ENCODE measurements around the gene RBP4.
"Not testable (repeated sequence)": the region's sequence is repeated elsewhere in the genome, so short reads cannot be mapped to it uniquely, and the experiment has no call there.

RBP4 gene

DNA sequence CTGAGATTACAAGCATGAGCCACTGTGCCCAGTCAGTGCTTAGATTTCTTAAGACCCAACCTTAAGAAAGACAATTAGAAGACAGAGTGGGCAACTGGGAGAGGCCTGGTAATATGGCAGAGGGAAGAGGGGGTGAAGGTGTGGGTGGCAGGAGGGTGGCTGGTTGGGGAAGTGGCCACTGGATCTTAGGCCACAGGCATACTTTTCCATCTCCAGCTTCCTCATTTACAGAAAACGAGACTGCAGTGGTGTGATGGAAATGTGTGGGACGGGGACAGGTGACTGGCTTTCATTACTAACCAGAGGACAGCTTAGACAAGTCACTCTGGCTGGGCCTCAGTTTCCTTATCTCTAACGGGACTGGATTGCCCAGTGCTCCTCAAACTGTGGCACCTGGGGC is 35.6 kb downstream of the RBP4 start:
- DNase-seq: no peak

DNA sequence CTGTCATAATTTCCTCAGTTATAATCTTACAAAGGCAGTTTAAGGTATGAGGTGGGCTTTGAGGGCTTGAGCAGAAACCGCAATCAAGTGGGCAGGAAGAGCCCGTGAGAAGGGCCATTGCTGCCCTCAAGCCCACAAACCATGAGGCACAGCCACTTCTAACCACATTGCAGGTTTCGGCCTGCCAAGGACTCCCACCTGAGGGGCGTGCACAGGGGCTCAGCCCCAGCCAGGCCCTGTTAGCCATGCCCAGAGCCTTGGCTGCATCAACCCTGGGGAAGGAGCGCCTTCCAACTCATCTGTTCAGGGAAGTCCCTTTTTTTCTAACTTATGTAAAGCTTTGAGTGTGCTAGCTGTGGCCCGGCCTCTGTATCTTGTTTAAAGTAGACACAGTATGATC is 40.5 kb downstream of the RBP4 start:
- no peak for DNase-seq

DNA sequence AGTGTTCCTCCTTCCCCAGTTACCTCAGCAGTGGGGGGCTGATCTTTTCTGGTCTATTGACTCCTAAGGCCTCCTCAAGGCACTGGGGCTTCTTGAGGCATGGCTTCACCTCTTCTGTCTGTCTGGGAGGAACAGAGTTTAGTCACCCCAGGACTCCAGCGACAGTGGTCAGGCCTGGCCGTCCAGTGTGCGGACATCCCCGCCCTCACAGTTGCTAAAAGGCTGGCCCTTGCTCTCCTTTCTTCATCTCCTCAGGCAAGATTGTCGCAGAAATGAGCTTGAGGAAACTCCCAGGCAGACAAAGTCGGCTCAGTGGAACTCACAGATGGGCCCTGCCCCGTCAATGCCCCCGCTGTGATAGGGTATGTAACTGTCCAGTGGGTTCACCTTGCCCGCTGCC is 41.5 kb downstream of the RBP4 start:
- no peak for DNase-seq

DNA sequence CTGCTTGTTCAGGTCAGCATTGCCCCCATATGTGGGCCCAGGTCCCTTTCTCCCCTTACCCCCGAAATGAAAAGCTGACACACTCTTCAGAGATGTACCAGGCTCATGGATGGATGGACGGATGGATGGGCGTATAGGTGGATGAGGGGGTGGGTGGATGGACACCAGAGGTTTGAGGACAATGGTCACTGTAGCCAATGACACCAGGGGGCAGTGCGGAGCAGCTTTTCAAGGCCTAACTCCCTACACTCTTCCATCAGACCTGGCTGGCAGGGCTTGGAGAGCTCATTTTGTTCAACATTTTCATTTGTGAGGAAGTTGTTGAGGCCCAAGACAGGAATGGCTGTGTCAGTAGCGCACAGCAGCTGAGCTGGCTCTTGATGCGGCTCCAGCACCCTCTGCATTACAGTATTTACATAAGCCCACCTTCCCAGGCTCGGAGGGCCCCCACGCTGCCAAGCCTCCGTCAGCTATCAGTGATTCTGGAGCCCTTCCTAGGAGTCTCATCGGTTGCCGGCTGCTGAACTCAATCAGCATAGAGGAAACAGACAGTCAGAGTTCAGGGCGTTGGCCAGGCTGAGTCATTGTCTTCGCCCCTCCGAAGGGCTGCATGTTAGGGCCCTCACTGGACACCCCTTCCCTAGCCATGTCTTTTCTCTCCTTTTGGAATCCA is 46.1 kb downstream of the RBP4 start:
- DNase-seq: peak; percentile 58

DNA sequence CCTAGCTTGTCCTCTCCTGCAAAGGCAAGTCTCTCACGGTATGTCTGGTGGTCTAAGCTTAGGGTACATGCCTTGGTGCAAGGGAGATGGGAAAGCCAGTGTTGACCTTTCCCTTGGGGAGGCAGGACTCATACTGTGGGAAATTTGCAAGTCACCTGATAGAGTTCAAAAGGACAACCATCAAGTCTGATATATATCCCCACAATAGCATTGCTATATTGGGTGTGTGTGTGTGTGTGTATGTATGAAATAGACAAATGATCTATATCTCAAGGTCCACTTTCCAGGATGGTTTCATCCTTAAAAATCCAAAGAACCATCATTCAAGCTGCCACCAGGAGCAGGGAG is 46.7 kb downstream of the RBP4 start:
- DNase-seq: no peak

DNA sequence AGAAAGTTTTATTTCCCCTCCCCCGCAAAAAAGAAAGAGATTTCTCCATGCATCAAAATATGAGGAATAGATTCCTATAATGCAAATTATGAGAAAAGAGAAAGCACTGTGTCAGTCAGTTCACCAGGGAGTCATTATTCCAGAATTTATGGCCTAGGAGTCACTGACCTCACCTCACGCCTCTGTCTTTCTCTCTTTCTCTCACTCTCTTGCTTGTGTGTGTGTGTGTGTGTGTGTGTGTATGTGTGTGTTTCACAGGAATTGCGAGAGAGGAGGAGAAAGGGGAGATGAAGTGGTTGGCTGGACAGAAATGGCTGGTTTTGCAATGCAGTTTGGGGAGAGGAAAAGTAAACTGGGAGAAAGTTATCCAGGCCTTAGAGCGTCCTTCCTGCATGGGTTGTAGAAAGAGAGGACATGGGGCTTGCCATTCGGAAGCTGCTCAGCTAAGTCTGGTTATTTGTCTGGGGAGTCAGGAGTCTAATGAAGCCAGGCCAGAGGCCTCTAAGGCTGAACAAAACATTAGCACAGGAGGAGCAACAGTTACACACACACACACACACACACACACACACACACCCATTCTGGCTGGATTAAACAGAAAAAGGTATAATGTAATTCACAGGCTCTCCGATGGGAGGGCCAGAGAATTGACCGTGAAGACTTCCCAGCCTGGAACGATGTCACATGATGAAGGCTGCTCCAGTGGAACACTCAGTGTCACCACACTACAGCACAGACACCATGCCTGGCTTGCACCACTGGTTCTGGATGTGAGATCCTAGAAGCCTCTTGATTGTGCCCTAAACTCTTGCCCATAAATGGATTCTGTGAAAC is 47.3 kb downstream of the RBP4 start:
- DNase-seq: no peak

DNA sequence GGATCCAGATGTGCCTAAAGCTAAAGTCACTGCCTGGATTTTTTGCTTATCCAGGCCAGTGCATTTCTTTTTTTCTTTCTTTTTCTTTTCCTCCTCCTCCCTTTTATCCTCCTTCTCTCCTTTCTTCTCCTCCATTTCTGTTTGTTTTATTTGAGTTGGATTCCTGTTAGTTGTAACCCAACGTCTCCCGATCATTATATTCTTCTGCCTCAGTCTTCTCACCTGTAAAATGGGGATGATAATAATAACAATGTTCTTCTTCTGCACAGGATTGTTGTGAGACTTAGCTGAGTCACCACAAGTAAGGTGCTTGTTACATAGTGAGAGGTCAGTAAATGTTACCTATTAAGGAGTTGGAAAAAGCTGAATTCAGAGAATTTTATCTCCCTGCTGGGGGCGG is 48.3 kb downstream of the RBP4 start:
- DNase-seq: no peak

DNA sequence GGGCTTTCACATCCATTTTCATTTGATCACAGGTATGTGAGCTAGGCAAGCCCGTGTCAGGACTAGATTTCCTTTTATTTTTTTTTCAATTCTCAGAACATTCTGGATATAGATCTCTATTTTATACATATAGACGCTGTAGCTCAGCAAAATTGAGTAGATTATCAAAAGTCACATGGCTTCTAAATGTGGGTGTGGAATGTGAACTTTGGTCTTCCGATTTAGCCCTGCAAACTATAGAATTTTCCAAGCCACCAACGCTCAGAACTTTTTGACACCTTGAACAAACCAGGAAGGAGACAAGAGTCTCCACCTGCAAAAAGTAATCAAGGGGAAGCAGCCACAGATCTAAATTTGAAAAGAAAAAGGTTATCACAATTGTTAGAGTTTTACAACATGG is 50.4 kb downstream of the RBP4 start:
- no peak for DNase-seq

DNA sequence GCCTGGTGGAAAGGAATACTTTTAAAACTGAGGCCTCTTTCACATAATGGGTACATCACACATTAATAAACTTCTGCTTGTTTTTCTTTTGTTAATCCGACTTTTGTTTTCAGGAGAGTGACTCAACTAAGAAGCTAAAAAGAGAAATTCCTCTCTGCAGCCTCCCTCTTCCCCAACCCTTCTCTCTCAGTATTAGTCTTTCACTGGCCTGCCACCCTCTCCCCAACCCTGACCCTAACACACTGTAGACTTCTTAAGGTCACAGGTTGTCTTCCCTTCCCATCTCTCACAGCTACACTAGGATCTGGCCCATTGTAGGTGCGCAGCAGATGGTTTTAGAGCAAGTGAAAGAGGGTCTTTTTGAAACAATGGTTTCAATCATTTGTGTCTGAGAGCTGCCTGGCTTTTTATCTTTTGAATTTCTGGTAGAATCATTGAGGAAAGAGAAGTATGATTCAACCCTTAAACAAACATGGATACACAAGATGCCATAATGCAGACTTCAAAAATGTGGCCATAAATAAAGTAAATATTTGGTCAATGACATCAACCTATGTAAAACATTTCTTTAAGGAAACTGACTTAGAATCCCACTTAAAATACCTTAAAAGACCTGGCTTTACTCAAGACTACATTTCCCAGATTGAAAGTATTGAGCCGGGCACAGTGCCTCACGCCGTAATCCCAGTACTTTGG is 52.5 kb downstream of the RBP4 start:
- no peak for DNase-seq

DNA sequence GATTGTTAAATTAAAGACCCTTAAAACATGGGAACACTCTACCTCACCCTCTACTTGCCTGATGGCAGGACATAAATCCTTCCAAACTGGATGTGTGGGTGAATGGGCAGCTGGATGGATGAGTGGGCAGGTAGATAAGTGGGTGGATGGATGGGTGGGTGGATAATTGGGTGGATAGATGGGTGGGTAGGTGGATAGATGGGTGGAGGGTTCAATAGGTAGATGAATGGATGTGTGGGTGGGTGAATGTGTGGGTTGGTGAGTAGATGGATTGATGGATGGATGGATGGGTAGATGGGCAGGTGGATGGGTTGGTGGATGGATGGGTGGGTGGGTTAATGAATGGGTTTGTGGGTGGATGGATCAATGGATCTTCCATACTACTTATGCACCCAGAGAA is 53.5 kb downstream of the RBP4 start:
- DNase-seq: no peak

DNA sequence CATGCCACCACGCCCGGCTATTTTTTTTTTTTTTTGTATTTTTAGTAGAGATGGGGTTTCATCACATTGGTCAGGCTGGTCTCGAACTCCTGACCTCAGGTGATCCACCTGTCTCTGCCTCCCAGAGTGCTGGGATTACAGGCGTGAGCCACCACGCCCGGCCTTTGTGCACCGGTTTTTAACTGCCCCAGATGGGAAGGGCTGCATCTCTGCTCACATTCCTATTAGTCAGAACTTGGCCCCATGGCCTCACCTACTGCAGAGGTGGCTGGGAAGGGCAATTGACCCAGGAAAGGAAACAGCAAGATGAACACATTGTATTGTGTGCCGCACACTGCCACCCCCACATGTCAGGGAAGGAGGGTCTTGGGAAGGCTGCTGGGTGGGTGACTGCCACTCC is 54.0 kb downstream of the RBP4 start:
- DNase-seq: not testable (repeated sequence)

DNA sequence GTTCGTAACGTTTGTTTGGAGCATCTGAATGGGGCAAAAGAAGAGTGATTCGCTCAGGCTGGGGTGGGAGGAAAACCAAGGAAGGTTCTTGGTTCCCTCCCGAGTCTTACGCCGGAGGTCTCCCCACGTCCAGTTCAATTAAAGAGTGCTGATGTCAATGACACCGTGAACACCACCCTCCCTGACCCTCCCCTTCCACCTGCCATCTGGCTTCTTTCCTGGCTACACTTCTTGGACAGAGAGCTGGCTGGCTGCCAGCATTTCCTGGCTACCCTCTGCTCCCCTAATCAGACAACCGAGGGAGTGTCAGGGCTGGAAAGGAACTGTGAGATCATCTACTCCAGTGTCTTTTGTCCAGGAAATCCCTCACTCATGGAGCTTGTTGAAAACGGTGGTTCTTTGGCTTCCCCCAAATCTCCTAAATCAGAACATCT is 58.7 kb downstream of the RBP4 start:
- no peak for DNase-seq
